Breast epithelium (tissue), 4 donors: Measurements from ENCODE around the gene PRG2. TPM values are rescaled to one million over a fixed set of nuclear protein-coding genes. Genes with fewer than 3 reads are reported as not detected.

ENCODE experiments used
- DNase-seq, 2 donors: peaks; one replicate each; pipeline ENCODE4 v3.0.0-alpha.2; 2019; ENCODE audit warnings: low spot score in 2 of 2
- H3K27ac ChIP-seq, 2 donors: fragments of 200-600 bp; sonication (generic) in 1 of 2; one replicate each; pipeline ENCODE4 v1.5.1; 2016 to 2019; ENCODE audit warnings: mild to moderate bottlenecking in 1 of 2
- H3K27me3 ChIP-seq, 2 donors: fragments of 200-600 bp; sonication (generic) in 1 of 2; one replicate each; pipeline versions ENCODE4 v1.5.1 to v1.6.0; 2017 to 2019; ENCODE audit warnings: control low read depth in 1 of 2, mild to moderate bottlenecking in 1 of 2
- H3K36me3 ChIP-seq: fragments of 200-600 bp; one replicate; pipeline ENCODE4 v1.5.1; 2019
- H3K4me1 ChIP-seq, 2 donors: fragments of 200-600 bp; sonication (generic); one replicate each; pipeline ENCODE4 v1.5.1; 2016 to 2019; ENCODE audit warnings: control low read depth in 1 of 2
- H3K4me3 ChIP-seq, 3 donors: fragments of 200-600 bp; sonication (generic); 1 replicate in 2 of 3; 2 replicates in 1 of 3; pipeline ENCODE4 v1.5.1; 2016 to 2019; ENCODE audit warnings: mild to moderate bottlenecking in 3 of 3, moderate library complexity in 2 of 3
- H3K9me3 ChIP-seq, 2 donors: fragments of 200-600 bp; sonication (generic) in 1 of 2; one replicate each; pipeline ENCODE4 v1.5.1; 2016 to 2019; ENCODE audit warnings: control low read depth in 1 of 2
- CTCF ChIP-seq, 3 donors: fragments of 450-650 bp; IDR thresholded peaks; one replicate each; pipeline ENCODE4 v1.5.1; 2016 to 2017; ENCODE audit warnings: antibody characterized with exemption in 3 of 3, mild to moderate bottlenecking in 3 of 3, moderate library complexity in 3 of 3
- POLR2A ChIP-seq: fragments of 450-650 bp; IDR thresholded peaks from one replicate; pipeline ENCODE4 v1.6.1; 2016; ENCODE audit warnings: antibody characterized with exemption, mild to moderate bottlenecking, moderate library complexity
- POLR2AphosphoS5 ChIP-seq, 3 donors: sonication (generic); formaldehyde crosslinking; IDR thresholded peaks; one replicate each; pipeline ENCODE4 v1.6.1; 2017; ENCODE audit warnings: antibody characterized with exemption in 3 of 3
- intact Hi-C: fragments of 100-400 bp; cut with DNase I; formaldehyde crosslinking; loops from one replicate; pipeline ENCODE4 v1.15.1; 2023; ENCODE audit warnings: low total_unique reads
- total RNA-seq, 3 donors: library from RNA; depleted of rRNA; stranded (reverse); fragments of >200 nt; gene quantifications; one replicate each; pipeline ENCODE4 v1.1.0, GENCODE V29; 2016

The PRG2 gene
- total RNA-seq, 3 donors from 2014 or later = 1.1 TPM; not detected in 2

- intact Hi-C loops = no loop called here
- no peak for DNase-seq
- Histone ChIP-seq H3K9me3 (no peaks in the 10 kb centered on the region), H3K36me3 (peaks cover 21% of the 10 kb centered on the region), H3K27ac (peak overlapping the region; percentile 42 to 61), H3K27me3 (no peaks in the 10 kb centered on the region), H3K4me3 (no peak overlapping the region), H3K4me1 (no peaks in the 10 kb centered on the region)
- TF ChIP-seq POLR2AphosphoS5 (IDR thresholded peaks at IDR 0.05) (no peak), CTCF (IDR thresholded peaks at IDR 0.05) (no peak), POLR2A (no peak)
Measured at GRCh38 chr11:57416436-57416835, 26.0 kb upstream of the PRG2 start.

- no peak for TF ChIP-seq POLR2AphosphoS5 (IDR thresholded peaks at IDR 0.05)
- TF ChIP-seq CTCF (IDR thresholded peaks at IDR 0.05) = no peak
- no peak for TF ChIP-seq POLR2A
- Histone ChIP-seq H3K36me3 (peaks cover 21% of the 10 kb centered on the region), H3K27me3 (no peaks in the 10 kb centered on the region), H3K4me1 (no peaks in the 10 kb centered on the region), H3K4me3 (no peak overlapping the region), H3K27ac (no peak overlapping the region), H3K9me3 (no peaks in the 10 kb centered on the region)
- no peak for DNase-seq
- intact Hi-C loops = no loop called here
Measured at GRCh38 chr11:57414612-57415212, 24.3 kb upstream of the PRG2 start.

GRCh38 chr11:57413681-57414080, 23.2 kb upstream of the PRG2 start:
- H3K27me3 ChIP-seq = no peaks in the 10 kb centered on the region
- TF ChIP-seq POLR2AphosphoS5 (IDR thresholded peaks at IDR 0.05) = no peak
- no peak for TF ChIP-seq CTCF (IDR thresholded peaks at IDR 0.05)
- TF ChIP-seq POLR2A = no peak
- no peak overlapping the region for H3K27ac ChIP-seq
- H3K9me3 ChIP-seq = no peaks in the 10 kb centered on the region
- no peak for DNase-seq
- H3K36me3 ChIP-seq = peaks cover 21% of the 10 kb centered on the region
- H3K4me1 ChIP-seq = no peaks in the 10 kb centered on the region
- intact Hi-C loops = no loop called here
- no peak overlapping the region for H3K4me3 ChIP-seq

- DNase-seq = no peak
- H3K27me3 ChIP-seq = no peaks in the 10 kb centered on the region
- TF ChIP-seq CTCF (IDR thresholded peaks at IDR 0.05) (no peak), POLR2AphosphoS5 (IDR thresholded peaks at IDR 0.05) (no peak)
- intact Hi-C loops = no loop called here
- no peaks in the 10 kb centered on the region for H3K9me3 ChIP-seq
- H3K36me3 ChIP-seq = peaks cover 6% of the 10 kb centered on the region
- no peak overlapping the region for H3K4me3 ChIP-seq
- peak overlapping the region in 1 of 2 donors; percentile 25 for H3K27ac ChIP-seq
- no peaks in the 10 kb centered on the region for H3K4me1 ChIP-seq
Measured at GRCh38 chr11:57410287-57410686, 19.8 kb upstream of the PRG2 start.

GRCh38 chr11:57409321-57410100, 19.1 kb upstream of the PRG2 start:
- no peaks in the 10 kb centered on the region for H3K4me1 ChIP-seq
- intact Hi-C loops = no loop called here
- H3K4me3 ChIP-seq = no peak overlapping the region
- H3K36me3 ChIP-seq = no peaks in the 10 kb centered on the region
- no peaks in the 10 kb centered on the region for H3K9me3 ChIP-seq
- TF ChIP-seq POLR2AphosphoS5 (IDR thresholded peaks at IDR 0.05) (no peak), CTCF (IDR thresholded peaks at IDR 0.05) (no peak), POLR2A (no peak)
- DNase-seq = no peak
- H3K27ac ChIP-seq = peak overlapping the region in 1 of 2 donors; percentile 25
- no peaks in the 10 kb centered on the region for H3K27me3 ChIP-seq
